IgD-negative memory B cell (primary cell): ENCODE measurements around the gene ALDH4A1. TPM values are rescaled to one million over a fixed set of nuclear protein-coding genes. Genes with fewer than 3 reads are reported as not detected.
A peak's percentile ranks its signal among the peaks of the same experiment; 100 is the strongest.

Experiments
- H3K27ac Mint-ChIP-seq, 3 donors: one replicate each; pipeline ENCODE4 v1.8.0; 2020 to 2022; ENCODE audit warnings: mild to moderate bottlenecking in 3 of 3, mixed read lengths in 3 of 3, moderate library complexity in 1 of 3
- H3K27me3 Mint-ChIP-seq: one replicate; pipeline ENCODE4 v1.8.0; 2021; ENCODE audit warnings: mixed read lengths
- H3K36me3 Mint-ChIP-seq: one replicate; pipeline ENCODE4 v1.8.0; 2020; ENCODE audit warnings: mild to moderate bottlenecking, mixed read lengths
- H3K4me1 Mint-ChIP-seq, 3 donors: one replicate each; pipeline ENCODE4 v1.8.0; 2020 to 2022; ENCODE audit warnings: mixed read lengths in 3 of 3, mild to moderate bottlenecking in 1 of 3
- H3K4me3 Mint-ChIP-seq, 4 donors: one replicate each; pipeline ENCODE4 v1.8.0; 2020 to 2022; ENCODE audit warnings: mild to moderate bottlenecking in 4 of 4, mixed read lengths in 4 of 4, moderate library complexity in 3 of 4
- H3K9me3 Mint-ChIP-seq, 3 donors: one replicate each; pipeline ENCODE4 v1.8.0; 2020 to 2021; ENCODE audit warnings: mixed read lengths in 3 of 3, mild to moderate bottlenecking in 1 of 3
- polyA plus RNA-seq: library from polyadenylated mRNA; unstranded; fragments of 300-500 nt; fragmentation: Illumina TruSeq; gene quantifications from one replicate; pipeline ENCODE4 v1.2.3, GENCODE V29; 2021

The ALDH4A1 gene
- polyA plus RNA-seq, 1 donor from 2014 or later = 2.8 TPM

GRCh38 chr1:18920931-18921330, 18.6 kb upstream of the ALDH4A1 start:
- H3K27me3 Mint-ChIP-seq = no peaks in the 10 kb centered on the region
- H3K4me3 Mint-ChIP-seq = no peak overlapping the region
- no peaks in the 10 kb centered on the region for H3K9me3 Mint-ChIP-seq
- no peak overlapping the region for H3K27ac Mint-ChIP-seq
- peaks cover 8 to 15% (median 13%) of the 10 kb centered on the region in 3 donors for H3K4me1 Mint-ChIP-seq
- H3K36me3 Mint-ChIP-seq = peaks cover 5% of the 10 kb centered on the region

GRCh38 chr1:18919956-18920355, 17.6 kb upstream of the ALDH4A1 start:
- Mint-ChIP-seq H3K4me1 (peaks cover 8 to 11% (median 8%) of the 10 kb centered on the region in 3 donors), H3K27ac (no peak overlapping the region), H3K4me3 (no peak overlapping the region), H3K27me3 (no peaks in the 10 kb centered on the region), H3K36me3 (peaks cover 5% of the 10 kb centered on the region), H3K9me3 (no peaks in the 10 kb centered on the region)

- Mint-ChIP-seq H3K4me3 (no peak overlapping the region), H3K27me3 (no peaks in the 10 kb centered on the region), H3K27ac (peak overlapping the region in 1 of 3 donors; percentile 91), H3K4me1 (peaks cover 5 to 9% (median 8%) of the 10 kb centered on the region in 3 donors), H3K36me3 (peaks cover 5% of the 10 kb centered on the region), H3K9me3 (no peaks in the 10 kb centered on the region)
Measured at GRCh38 chr1:18919197-18919905, 17.0 kb upstream of the ALDH4A1 start.

DNA sequence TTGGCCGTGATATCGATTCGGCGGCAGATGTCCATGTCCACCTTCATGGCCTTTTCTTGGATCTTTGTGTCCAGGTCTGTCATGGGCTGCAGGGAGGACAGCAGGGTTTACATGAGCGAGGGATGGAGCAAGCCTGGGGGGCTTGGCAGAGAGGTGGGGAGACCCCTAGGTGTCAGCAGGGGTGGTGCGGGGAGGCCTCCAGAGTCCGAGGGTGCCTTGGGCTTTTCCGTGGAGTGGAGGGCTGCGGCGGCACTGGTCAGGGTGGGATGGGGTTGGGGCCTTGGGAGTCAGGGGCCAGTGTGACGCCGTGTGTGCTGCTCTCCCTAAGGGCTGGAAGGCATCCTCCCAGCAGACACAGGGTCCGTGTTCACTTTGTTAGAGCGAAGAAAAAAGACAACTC, 16.1 kb upstream of the ALDH4A1 start:
- H3K4me3 Mint-ChIP-seq = no peak overlapping the region

DNA sequence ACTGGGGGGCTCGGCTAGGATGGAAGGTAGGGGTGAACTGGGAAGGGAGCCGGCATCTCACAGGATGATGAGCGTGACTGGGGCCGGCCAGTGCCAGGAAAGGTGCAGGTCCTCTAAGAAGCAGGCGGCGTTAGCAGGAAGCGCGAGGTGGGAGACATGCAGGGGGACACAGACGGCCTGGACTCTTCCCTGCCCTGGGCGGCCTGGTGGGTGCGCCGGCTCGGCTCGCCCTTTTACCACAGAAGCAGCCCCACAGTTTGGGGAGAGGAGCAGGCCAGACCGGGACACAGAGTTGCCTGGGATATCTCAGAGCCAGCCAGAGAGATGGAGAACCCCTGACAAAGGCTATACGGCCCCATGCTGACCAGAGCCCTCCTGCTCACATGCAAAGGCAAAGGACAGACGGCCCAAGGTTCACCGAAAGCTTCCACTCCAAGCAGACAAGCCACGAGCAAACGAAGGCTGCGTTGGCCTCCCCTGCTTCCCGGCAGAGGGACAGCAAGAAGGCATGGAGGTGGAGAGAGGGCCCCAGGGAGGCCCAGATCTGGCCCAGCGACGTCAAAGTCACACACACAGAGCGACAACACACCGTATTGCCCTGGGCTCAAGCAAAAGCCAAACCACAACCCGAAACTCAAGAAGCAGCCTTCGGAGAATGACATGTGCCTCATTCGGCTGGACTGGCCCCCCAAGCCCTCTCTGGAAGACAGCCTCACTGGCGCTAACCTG, 14.9 kb upstream of the ALDH4A1 start:
- H3K4me1 Mint-ChIP-seq = peaks cover 0 to 6% (median 4%) of the 10 kb centered on the region in 3 donors
- no peaks in the 10 kb centered on the region for H3K27me3 Mint-ChIP-seq
- H3K36me3 Mint-ChIP-seq = peaks cover 5% of the 10 kb centered on the region
- H3K4me3 Mint-ChIP-seq = no peak overlapping the region
- no peaks in the 10 kb centered on the region for H3K9me3 Mint-ChIP-seq
- H3K27ac Mint-ChIP-seq = peak overlapping the region in 1 of 3 donors; percentile 63

More for the DNA sequence above, 16.1 kb upstream of the ALDH4A1 start:
- Mint-ChIP-seq H3K4me1 (peaks cover 2 to 7% (median 3%) of the 10 kb centered on the region in 3 donors), H3K36me3 (peaks cover 5% of the 10 kb centered on the region), H3K9me3 (no peaks in the 10 kb centered on the region), H3K27ac (peak overlapping the region; percentile 36 to 91 (median 73)), H3K27me3 (no peaks in the 10 kb centered on the region)

- H3K4me1 Mint-ChIP-seq = peaks cover 0 to 6% (median 4%) of the 10 kb centered on the region in 3 donors
Measured at GRCh38 chr1:18915341-18915740, 13.0 kb upstream of the ALDH4A1 start.

DNA sequence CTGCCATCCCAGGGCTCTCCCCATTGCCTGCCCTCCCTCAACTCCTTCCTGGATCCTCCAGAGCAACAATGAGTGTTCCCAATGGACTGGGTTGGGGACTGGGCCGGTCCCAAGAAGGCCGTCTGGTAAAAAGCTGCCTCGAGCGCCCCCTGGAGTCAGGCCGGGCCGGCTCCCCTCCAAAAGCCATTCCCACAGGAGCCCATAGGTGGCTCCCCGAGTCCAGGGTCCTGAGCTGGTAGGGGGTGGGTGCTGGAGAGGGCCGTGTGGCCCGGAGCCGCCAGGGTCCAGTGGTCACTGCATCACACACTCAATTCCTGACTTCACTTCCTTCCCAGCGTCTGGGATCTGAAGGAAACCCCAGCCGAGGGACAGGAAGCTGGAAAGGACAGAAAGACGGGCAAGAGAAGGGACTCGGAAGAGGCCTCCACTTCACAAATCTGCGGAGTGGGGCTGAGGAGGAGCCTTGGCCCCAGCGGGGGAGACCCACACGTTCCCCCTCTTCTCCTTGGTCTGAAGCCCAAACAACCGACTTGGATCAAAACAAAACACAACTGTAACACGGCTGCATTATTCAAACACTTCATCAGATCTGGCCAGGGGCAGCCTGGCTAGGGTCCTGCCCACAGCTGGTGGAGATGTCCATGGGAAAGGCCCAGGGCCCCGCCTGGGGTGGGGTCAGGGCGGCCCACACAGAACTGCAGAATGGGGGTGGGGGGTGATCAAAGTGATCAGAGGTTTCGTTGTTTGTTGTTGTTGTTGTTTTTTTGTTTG, 10.9 kb upstream of the ALDH4A1 start:
- peaks cover 0 to 10% (median 8%) of the 10 kb centered on the region in 3 donors for H3K4me1 Mint-ChIP-seq
- H3K4me3 Mint-ChIP-seq = no peak overlapping the region
- H3K27me3 Mint-ChIP-seq = no peaks in the 10 kb centered on the region
- H3K27ac Mint-ChIP-seq = peak overlapping the region; percentile 73 to 79 (median 77)
- peaks cover 8% of the 10 kb centered on the region for H3K36me3 Mint-ChIP-seq
- H3K9me3 Mint-ChIP-seq = no peaks in the 10 kb centered on the region

More at GRCh38 chr1:18915341-18915740, 13.0 kb upstream of the ALDH4A1 start:
- H3K4me3 Mint-ChIP-seq = no peak overlapping the region
- H3K27ac Mint-ChIP-seq = no peak overlapping the region
- no peaks in the 10 kb centered on the region for H3K9me3 Mint-ChIP-seq
- no peaks in the 10 kb centered on the region for H3K27me3 Mint-ChIP-seq
- H3K36me3 Mint-ChIP-seq = peaks cover 5% of the 10 kb centered on the region

GRCh38 chr1:18912550-18912949, 10.2 kb upstream of the ALDH4A1 start:
- H3K4me3 Mint-ChIP-seq = no peak overlapping the region
- H3K4me1 Mint-ChIP-seq = peaks cover 5 to 17% (median 15%) of the 10 kb centered on the region in 3 donors
- H3K9me3 Mint-ChIP-seq = no peaks in the 10 kb centered on the region
- no peaks in the 10 kb centered on the region for H3K27me3 Mint-ChIP-seq
- H3K27ac Mint-ChIP-seq = no peak overlapping the region
- peaks cover 10% of the 10 kb centered on the region for H3K36me3 Mint-ChIP-seq

- H3K36me3 Mint-ChIP-seq = peaks cover 10% of the 10 kb centered on the region
- H3K27ac Mint-ChIP-seq = peak overlapping the region; percentile 10 to 84 (median 75)
- peaks cover 10 to 23% (median 17%) of the 10 kb centered on the region in 3 donors for H3K4me1 Mint-ChIP-seq
- no peaks in the 10 kb centered on the region for H3K27me3 Mint-ChIP-seq
- H3K4me3 Mint-ChIP-seq = peak overlapping the region in 1 of 4 donors; percentile 67
- no peaks in the 10 kb centered on the region for H3K9me3 Mint-ChIP-seq
Measured at GRCh38 chr1:18908911-18909771, 6.8 kb upstream of the ALDH4A1 start.

GRCh38 chr1:18907917-18908845, 5.8 kb upstream of the ALDH4A1 start:
- no peaks in the 10 kb centered on the region for H3K9me3 Mint-ChIP-seq
- H3K27ac Mint-ChIP-seq = peak overlapping the region; percentile 75 to 94 (median 84)
- no peaks in the 10 kb centered on the region for H3K27me3 Mint-ChIP-seq
- H3K4me3 Mint-ChIP-seq = peak overlapping the region; percentile 66 to 91 (median 74)
- peaks cover 13 to 29% (median 20%) of the 10 kb centered on the region in 3 donors for H3K4me1 Mint-ChIP-seq
- H3K36me3 Mint-ChIP-seq = peaks cover 10% of the 10 kb centered on the region

GRCh38 chr1:18907021-18907916, 4.9 kb upstream of the ALDH4A1 start:
- Mint-ChIP-seq H3K4me3 (peak overlapping the region in 3 of 4 donors; percentile 81 to 91 (median 82)), H3K9me3 (no peaks in the 10 kb centered on the region), H3K4me1 (peaks cover 13 to 27% (median 21%) of the 10 kb centered on the region in 3 donors), H3K27ac (peak overlapping the region; percentile 80 to 84 (median 82)), H3K27me3 (no peaks in the 10 kb centered on the region), H3K36me3 (peaks cover 10% of the 10 kb centered on the region)

DNA sequence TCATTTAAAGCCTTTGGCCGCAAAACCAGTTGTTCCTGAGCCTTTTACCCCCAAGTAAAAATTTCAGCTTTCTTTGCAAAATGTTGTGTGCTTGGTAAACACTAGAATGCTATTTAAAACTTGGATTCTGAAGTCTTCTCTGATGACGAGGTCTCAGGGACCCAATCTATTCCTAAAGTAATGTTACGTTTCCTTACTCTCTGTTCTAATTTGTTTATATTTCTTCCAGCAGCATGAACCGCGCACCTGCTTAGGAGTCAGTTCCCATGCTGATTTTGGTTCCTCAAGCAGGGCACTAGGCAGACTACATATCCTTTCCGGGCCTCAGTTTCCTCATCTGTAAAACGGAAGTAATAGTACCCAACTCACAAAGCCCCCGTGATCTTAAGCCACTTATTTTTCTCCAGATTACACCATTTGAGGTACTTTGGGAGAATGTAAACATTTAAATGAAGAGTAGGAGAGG, 969 bp upstream of the ALDH4A1 start:
- H3K36me3 Mint-ChIP-seq = peaks cover 6% of the 10 kb centered on the region
- peaks cover 16 to 29% (median 19%) of the 10 kb centered on the region in 3 donors for H3K4me1 Mint-ChIP-seq
- H3K4me3 Mint-ChIP-seq = peak overlapping the region; percentile 77 to 97 (median 94)
- no peaks in the 10 kb centered on the region for H3K27me3 Mint-ChIP-seq
- peak overlapping the region; percentile 25 to 99 (median 61) for H3K27ac Mint-ChIP-seq
- H3K9me3 Mint-ChIP-seq = no peaks in the 10 kb centered on the region
